ENCODE results near the gene CLDND1.
A peak's percentile ranks its signal among the peaks of the same experiment; 100 is the strongest.

CLDND1 gene

DNA sequence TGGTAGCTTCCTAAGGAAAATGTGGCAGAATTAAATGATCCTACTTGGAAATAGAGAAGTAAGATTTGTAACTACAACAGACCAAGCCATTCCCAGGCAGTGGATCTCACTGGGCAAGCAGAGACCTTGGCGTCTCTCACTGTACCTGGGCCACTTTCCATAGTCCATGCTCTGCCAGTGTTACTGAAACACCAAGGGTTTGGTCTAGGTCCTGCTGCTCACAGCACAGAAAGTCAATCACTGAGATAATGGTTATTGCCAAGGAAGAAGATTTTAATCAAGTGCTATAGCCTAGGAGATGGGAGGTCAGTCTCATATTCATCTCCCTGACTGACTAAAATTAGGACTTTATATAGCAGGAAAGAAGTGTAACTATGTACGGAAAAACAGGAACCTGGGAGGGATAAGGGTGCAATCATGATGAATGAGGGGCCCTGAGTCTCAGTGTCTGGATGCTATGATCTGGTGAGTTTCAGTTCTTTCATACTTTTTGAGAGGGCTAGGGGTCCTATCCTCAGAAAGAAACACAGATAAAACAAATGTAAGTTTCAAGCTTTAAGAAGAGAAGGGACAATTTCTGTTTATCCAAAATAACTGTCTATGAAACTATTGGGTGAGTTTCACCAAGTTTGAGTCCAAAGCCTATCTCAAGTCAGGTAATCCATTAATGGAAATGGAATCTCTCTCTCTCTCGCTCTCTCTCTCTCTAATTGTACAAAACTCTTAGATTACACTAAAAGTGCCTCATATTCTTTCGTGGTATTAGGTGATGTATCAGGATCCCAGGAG is 29.7 kb upstream of the CLDND1 start:
- no peak for DNase-seq (ENCODE audit: low read depth in 1 of 2, low spot score in 1 of 2)

DNA sequence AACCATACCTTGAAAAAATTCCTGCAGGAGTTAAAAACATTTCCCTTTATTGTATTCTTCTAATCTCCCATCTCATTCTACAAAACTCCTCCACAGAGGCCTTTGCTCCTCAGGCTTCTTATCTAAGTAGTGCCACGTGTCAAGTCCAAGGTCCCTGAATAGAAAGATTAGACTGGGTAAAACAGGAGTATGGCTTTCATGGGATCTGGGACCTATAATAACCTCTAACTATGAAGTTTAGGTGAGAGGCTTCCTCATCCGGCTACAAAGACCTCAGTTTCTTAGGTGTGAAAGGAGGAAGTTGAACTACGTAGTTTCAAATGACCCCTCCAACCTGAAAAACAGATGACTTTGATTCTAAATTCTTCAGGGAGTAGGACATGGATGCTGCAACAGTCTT is 29.1 kb upstream of the CLDND1 start:
- DNase-seq (ENCODE audit: low read depth in 1 of 2, low spot score in 1 of 2), result no peak

DNA sequence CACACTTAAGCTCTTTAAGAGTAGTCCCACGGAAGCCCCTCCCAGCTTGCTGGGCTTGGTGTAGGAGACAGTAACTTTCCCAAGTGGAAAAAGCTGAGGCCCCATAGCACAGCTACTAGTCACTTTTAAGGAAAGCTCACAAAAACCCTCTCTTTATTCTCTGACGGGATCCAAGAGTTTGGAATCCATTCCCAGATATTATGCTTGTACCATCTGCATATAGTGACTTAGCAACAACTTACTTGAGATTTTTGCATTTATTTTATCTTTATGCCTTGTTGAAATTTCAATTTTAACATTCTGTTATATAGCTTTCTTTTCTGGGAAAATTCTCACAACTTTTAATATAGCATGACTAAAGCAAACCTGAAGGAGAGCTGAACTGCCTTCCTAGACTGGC is 28.5 kb upstream of the CLDND1 start:
- DNase-seq (ENCODE audit: low read depth in 1 of 2, low spot score in 1 of 2), result no peak

- no peak for DNase-seq (ENCODE audit: low read depth in 1 of 2, low spot score in 1 of 2)
These were observed 28.1 kb upstream of the CLDND1 start for GRCh38 chr3:98550833-98551232.

DNA sequence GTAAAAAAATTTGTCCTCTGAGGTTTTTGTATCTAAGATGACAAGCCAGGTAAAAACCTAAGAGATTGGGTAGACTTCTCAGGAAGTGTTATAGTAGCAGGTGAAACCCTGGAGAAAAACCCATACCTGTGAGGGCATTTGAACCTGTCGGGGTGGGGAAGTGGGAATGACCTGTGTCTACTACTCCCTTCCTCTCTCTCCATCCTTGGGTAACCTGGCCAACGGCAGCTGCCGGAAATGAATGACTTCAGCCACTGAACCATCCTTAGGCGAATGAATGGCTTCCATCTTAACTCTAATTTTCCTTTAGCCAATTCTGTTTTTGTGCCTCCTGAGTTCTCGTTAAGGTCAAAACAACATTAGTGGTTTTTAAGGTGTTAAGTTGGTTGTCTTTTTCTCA is 25.8 kb upstream of the CLDND1 start:
- no peak for DNase-seq (ENCODE audit: low read depth in 1 of 2, low spot score in 1 of 2)

GRCh38 chr3:98545940-98546339 is 23.2 kb upstream of the CLDND1 start:
- DNase-seq (ENCODE audit: low read depth in 1 of 2, low spot score in 1 of 2), result no peak

- no peak for DNase-seq (ENCODE audit: low read depth in 1 of 2, low spot score in 1 of 2)
These were observed 19.9 kb upstream of the CLDND1 start for GRCh38 chr3:98542623-98543022.

- DNase-seq (ENCODE audit: low read depth in 1 of 2, low spot score in 1 of 2), result no peak
These were observed 19.0 kb upstream of the CLDND1 start for GRCh38 chr3:98541695-98542094.

GRCh38 chr3:98540346-98540745 is 17.6 kb upstream of the CLDND1 start:
- DNase-seq (ENCODE audit: low read depth in 1 of 2, low spot score in 1 of 2), result no peak

DNA sequence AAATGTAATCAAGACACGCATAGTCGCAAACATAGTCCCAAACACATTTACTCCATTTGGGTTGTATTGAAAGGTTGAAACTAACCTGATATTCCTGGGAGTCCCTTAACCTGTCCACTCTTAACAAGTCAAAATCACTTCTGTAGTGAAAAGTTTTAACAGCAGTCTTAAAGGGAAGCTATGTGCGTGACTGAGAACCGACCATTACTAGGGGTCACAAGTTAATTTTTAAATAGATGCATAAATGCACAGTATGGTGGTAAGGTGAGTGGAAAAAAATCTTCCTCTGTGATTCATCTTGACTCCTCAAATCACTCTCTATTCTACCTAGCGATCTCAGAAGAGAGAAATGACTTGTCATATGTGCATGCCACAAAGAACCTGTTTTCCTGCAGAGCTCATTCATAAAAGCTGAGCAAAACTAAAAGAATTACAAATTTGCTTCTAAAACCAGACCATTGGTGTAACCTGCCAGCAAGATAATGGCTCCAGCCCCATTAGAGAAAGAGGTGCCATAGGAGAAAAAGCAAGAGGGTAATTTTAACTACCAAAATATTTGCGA is 13.8 kb upstream of the CLDND1 start:
- DNase-seq (ENCODE audit: low read depth in 1 of 2, low spot score in 1 of 2), result no peak

DNA sequence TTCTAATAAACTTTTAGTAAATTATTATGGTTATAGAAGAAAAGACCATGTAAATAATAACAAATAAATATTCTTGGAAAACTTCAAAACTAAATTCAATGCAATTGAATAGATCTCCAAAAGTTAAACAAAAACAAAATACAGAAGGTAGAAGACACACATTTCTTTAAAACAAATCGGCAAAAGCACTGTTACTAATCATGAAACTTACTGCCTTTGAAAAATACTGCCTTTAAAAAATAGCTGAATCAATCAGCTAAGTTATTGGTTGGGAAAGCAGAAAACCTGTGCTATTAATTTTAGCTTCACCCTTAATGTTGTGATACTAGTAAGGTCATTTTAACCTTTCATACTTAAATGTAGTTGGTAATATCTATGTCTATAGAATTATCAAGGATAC is 12.0 kb upstream of the CLDND1 start:
- no peak for DNase-seq (ENCODE audit: low read depth in 1 of 2, low spot score in 1 of 2)

DNA sequence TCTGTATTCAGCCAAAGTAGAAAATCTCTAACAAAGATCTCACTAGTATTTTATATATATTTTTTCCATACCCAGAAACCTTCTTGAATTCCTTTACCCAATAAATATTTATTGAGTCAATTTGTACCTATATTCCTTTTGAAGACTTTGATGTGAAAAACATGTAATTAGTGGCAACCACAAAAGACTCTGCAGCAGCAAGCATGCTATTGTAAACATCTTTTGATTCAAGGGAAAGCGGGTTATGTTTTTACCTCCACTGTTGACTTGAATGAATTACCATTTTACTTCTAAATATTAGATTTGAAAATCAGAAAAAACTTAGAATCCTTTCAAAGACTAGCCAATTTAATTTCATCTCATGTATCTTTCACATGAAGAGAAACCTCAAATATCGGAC is 11.5 kb upstream of the CLDND1 start:
- no peak for DNase-seq (ENCODE audit: low read depth in 1 of 2, low spot score in 1 of 2)

GRCh38 chr3:98532709-98533571 is 10.2 kb upstream of the CLDND1 start:
- DNase-seq (ENCODE audit: low read depth in 1 of 2, low spot score in 1 of 2), result no peak

- no peak for DNase-seq (ENCODE audit: low read depth in 1 of 2, low spot score in 1 of 2)
These were observed 9.6 kb upstream of the CLDND1 start for GRCh38 chr3:98532275-98532637.

- no peak for DNase-seq (ENCODE audit: low read depth in 1 of 2, low spot score in 1 of 2)
These were observed 9.0 kb upstream of the CLDND1 start, which contains the start of gene GPR15 for GRCh38 chr3:98531622-98532274. Gene GPR15, plus strand, starts transcription at chr3:98531978. Its CDS starts 56 bp downstream, at chr3:98532034.

DNA sequence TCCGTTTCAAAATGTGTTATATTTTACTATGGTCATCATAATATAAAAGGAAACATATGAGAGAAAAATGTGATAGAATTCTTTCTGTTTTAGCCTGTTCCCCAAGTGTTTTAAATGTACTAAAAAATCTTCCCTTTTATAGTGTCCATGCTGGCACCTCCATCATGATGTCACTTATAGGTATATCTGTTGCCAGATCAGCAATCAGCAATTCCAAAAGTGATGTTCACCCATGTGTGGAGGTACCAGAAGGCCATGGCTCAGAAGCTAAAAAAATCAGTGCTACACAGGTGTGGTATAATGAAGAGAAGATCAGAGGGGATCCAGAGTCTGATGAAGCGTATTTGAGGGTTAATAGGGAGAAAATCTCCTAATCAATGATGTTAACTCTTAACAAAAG is 8.0 kb upstream of the CLDND1 start:
- DNase-seq (ENCODE audit: low read depth in 1 of 2, low spot score in 1 of 2), result no peak

GRCh38 chr3:98529856-98530459 is 7.3 kb upstream of the CLDND1 start:
- DNase-seq (ENCODE audit: low read depth in 1 of 2, low spot score in 1 of 2), result no peak

DNA sequence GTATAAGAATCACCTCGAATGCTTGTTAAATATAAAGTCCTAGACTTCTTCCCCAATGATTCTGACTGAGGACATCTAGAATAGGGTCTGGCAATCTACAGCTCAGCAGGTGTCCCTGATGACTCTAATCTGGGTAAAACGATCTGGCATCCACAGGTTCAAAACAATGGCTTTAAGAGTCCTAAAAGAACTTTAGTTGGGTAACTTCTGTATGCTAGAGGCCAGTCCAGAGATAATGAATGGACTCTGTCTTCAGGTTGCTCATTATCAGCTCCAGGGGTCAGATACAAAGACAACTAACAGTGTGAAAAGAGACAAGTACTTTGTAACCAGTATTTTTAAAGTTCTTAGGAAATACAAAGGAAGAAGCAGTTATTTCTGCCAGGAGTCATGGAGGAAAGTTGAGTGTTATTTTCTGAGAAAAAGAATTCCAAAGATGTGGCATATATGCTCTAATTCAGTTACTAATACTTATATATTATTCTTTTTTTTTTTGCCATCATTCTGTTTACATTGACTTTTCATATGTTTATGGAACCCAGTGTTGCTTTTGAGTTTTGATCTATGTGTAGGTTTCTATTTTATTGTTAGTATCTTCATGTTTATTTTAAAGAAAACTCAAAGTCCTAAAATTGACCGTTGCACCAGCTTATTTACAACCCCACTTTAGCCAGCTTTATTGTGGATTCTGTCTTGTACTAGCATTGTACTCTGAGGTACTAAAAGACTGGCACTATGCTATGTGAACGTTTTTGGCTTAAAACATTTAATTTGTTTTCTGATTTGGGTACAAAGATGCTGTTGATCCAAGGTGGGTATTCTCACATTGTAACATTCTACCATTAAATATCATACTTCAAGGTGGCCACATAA is 6.0 kb upstream of the CLDND1 start:
- no peak for DNase-seq (ENCODE audit: low read depth in 1 of 2, low spot score in 1 of 2)

DNA sequence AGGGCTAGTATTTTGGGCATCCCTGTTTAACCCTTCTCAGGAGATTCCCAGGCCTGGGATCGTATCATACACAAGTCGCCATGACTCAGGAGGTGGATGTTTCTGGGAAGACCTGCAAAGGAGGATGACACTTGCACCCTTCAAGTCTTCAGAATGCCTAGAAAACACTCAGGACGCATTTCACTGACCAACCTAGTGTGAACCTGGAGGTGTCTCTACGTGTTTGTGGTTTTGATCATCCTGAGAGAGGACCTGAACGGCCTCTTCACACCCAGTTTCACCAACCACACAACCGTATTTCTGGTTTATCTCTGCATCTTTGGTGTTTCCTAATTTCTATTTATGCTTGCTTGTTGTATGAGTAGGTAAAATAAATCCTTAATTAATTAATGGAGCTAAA is 2.8 kb upstream of the CLDND1 start:
- DNase-seq (ENCODE audit: low read depth in 1 of 2, low spot score in 1 of 2), result no peak

GRCh38 chr3:98521897-98522543 is 682 bp downstream of the CLDND1 start:
- peak; percentile 22 to 47 for DNase-seq (ENCODE audit: low read depth in 1 of 2, low spot score in 1 of 2)

All from activated T-helper 1 cell treated with anti-CD3 and anti-CD28 coated beads, Interleukin-2, amount 50 U/mL, for 16 hours (primary cell).